Activated T-cell treated with anti-CD3 and anti-CD28 coated beads, Interleukin-2, amount 50 U/mL, for 1 hour (primary cell): ENCODE results near the gene HNMT.
"Not testable (repeated sequence)": the region's sequence is repeated elsewhere in the genome, so short reads cannot be mapped to it uniquely, and the experiment has no call there.

Experiments
- DNase-seq: peaks from one replicate; pipeline ENCODE4 v3.0.0-alpha.2; 2020

Gene HNMT

DNA sequence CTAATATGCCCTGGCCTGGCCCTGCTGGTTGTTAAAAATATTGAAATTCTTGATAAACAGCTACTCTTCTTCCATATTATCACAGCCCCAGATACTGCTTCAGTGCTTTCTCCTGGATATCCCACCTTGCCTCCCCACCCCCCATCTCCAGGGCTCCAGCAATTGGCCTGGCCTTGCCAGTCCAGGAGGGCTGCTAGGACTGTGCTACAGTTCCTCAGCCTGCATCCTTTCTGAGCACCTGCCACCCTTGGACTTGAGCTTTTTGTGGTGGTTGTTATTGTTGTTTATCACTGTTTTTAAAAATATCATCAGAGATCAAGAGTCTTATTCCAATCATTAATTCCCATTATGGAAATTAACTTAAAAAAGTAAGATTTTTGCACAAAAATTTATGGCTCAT lies 13.5 kb downstream of the HNMT start:
- DNase-seq = no peak

DNA sequence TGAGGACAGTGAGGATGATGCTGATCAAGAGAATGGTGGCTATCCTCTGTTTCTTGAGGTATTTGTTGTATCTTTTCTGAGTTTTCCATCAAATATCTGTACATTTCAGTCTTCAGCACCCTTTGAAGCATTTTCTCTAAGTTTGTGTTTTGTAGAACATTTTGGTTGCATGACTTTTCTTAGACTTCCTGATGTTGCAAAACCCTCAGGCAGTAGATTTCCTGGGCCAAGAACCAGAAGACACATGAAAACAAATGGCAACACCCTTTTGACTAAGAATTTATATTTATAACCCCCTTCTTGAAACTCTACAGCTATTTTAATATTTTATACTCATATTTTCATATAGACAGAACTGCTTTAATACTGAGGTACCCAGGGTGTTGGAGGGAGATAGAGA lies 16.2 kb downstream of the HNMT start:
- no peak for DNase-seq

DNA sequence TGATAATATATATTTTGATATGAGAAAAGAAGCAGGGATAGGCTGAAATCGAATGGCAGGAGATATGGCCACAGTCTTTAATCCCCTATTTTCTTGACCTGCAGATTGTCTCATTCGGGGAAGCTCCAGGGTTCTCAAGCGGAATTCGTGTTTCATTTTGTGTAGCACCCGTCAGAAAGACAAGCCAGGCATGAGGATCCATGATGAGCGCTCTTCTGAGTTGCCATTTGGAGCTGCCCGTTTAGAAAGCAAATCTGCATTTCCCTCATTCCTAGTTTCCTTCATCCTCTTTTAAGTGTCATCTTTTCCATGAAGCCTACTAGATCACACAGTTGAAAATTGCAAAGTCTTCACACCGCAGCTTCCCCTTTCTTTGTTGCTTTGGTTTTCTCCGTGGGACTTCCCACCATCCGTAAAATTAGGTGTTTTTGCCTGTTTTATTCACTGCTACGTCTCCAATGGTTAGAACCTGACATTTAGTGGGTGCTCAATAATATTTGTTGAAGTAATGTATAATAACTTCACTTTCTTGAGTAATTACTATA lies 16.9 kb downstream of the HNMT start:
- no peak for DNase-seq

DNA sequence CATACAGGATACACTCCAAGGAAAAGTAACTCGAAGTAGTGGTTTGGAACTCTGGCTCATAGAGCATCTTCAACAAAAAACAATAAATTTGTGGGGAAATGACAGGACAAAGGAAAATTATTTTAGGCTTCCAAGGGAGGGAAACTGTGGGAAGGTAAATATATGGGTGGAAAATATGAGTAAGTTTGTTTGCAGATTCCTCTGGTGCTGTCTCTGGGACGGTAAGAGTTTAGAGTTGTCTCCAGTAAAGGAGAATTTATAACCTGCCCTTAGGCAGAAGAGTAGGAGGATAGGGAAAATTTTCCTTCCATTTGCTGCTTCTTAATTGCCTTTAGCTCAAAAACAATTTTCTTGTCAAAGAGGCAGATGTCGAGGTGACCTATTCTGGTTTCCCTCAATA lies 19.3 kb downstream of the HNMT start:
- no peak for DNase-seq

DNA sequence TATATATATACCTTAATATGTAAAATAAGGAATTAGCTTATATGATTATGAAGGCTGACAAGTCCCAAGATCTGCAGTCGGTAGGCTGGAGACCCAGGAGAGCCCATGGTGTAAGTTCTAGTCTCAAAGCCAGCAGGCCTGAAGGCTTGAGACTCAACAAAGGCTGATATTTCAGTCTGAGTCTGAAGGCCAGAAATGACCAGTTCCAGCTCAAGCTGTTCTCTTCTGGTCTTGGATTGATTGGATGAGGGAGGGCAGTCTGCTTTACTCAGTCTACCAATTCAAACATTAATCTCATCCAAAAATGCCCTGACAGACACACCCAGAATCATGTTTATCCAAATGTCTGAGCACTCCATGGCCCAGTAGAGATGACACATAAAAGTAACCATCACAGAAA lies 22.0 kb downstream of the HNMT start:
- no peak for DNase-seq

DNA sequence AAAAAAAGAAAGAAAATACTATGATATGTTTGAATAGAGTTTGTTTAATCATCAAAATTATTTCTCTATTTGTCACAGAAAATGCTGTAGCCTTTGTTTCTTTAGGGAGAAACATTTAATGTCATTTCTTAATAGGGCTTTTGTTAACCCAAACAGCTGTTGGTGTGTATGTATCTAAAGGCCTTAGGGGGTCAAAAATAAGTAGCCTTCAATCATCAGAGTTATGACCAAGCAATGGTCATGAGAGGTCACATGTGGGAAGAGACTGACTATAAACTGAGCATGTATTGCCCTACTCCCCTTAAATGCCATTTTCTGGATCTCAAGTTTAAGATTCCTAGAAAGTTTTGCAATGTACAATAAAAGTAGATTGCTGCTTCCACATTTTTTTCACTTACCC lies 22.7 kb downstream of the HNMT start:
- no peak for DNase-seq

DNA sequence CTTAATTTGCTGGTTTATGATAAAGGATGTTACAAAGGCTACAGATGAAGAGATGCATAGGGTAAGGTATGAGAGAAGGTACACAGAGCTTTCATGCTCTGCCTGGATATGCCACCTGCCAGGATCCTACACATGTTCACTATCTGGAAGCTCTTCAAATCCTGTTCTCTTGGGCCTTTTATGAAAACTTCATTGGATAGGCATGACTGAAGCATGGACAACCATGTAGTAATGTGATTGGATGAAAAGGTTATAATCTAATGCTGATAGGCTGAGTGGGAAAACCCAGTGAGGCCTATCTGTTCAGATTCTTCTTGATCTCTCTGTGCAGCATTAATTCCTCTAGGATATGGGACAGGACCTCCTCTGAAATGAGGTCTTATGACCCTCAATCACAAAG lies 26.8 kb downstream of the HNMT start:
- DNase-seq = no peak

DNA sequence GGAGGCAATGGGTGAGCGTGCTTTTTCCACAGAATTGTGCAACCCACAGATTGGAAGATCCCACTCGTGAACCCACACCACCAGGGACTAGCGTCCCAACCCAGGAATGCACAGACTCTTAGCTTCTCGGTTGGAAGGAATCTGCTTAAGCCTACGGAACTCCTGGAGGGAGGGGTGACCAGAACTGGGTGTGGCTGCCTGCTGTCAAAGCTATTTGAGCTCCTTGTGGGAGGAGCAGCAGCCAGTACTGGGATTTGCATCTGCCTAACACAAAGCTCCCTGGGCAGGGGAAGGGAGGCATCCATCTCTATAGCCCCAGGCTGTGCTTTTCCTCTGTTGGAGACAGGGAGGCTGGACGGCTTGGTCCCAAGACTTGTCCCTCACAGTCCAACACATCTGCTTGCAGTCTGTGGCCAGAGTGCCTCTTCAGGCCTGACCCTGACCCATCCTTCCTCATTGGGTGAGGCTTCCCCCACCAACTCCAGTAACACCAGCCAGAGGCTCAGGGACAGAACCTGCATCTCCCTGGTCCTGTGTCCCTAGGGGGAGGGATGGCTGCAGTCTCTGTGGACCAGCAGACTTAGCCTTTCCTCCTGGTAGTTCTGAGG lies 27.9 kb downstream of the HNMT start:
- DNase-seq = no peak

DNA sequence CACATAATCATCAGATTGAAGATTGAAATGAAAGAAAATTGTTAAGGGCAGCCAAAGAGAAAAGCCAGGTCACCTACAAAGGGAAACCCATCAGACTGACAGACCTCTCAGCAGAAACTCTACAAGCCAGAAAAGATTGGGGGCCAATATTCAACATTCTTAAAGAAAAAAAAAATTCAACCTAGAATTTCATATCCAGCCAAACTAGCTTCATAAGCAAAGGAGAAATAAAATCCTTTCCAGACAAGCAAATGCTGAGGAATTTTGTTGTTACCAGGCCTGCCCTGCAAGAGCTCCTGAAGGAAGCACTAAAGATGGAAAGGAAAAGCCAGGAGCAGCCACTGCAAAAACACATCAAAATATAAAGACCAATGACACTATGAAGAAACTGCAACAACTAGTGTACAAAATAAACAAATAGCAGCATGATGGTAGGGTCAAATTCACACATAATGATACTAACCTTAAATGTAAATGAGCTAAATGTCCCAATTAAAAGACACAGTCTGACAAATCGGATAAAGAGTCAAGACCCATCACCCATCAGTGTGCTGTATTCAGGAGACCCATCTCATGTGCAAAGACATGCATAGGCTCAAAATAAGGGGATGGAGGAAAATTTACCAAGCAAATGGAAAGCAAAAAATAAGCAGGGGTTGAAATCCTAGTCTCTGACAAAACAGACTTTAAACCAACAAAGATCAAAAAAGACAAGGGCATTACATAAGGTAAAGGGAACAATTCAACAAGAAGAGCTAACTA lies 29.6 kb downstream of the HNMT start:
- not testable (repeated sequence) for DNase-seq

DNA sequence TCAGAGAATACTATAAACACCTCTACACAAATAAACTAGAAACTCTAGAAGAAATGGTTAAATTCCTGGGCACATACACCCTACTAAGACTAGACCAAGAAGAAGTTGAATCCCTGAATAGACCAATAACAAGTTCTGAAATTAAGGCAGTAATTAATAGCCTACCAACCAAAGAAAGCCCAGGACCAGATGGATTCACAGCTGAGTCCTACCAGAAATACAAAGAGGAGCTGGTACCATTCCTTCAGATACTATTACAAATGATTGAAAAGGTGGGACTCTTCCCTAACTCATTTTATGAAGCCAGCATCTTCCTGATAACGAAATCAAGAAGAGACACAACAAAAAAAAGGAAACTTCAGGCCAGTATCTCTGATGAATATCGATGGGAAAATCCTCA lies 31.1 kb downstream of the HNMT start:
- not testable (repeated sequence) for DNase-seq

DNA sequence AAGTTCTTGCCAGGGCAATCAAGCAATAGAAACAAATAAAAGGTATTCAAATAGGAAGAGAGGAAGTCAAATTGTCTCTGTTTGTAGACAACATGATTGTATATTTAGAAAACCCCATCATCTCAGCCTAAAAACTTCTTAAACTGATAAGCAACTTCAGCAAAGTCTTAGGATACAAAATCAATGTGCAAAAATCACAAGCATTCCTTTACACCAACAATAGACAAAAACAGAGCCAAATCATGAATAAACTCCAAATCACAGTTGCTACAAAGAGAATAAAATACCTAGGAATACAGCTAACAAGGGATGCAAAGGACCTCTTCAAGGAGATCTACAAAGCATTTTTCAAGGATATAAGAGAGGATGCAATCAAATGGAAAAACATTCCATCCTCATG lies 31.9 kb downstream of the HNMT start:
- not testable (repeated sequence) for DNase-seq

DNA sequence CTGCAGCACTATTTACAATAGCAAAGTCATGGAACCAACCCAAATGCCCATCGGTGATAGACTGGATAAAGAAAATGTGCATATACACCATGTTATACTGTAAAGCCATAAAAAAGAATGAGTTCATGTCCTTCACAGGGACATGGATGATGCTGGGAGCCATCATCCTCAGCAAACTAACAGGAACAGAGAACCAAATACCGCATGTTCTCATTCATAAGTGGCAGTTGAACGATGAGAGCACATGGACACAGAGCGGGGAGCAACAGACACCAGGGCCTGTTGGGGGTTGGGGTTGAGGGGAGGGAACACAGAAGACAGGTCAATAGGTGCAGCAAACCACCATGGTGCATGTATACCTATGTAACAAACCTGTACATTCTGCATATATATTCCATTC lies 33.5 kb downstream of the HNMT start:
- no peak for DNase-seq

DNA sequence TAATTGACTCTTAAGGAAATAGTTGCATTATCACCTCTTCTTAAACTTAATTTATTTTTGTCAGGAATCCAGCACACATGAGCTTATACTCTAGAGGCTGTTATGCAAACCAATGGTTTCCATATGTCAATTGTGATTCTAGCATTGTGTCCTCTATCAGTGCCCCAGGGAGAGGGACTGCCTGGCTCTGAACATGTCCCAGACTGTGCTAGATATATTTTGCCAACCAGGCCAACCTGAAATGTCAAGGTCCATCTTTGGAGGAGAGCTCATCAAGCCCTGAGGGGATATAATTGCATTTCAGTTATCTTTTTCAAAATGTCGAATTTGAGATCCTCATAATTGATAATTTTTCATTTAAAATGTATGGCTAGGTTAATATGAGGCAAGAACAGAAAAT lies 34.2 kb downstream of the HNMT start:
- DNase-seq = no peak

DNA sequence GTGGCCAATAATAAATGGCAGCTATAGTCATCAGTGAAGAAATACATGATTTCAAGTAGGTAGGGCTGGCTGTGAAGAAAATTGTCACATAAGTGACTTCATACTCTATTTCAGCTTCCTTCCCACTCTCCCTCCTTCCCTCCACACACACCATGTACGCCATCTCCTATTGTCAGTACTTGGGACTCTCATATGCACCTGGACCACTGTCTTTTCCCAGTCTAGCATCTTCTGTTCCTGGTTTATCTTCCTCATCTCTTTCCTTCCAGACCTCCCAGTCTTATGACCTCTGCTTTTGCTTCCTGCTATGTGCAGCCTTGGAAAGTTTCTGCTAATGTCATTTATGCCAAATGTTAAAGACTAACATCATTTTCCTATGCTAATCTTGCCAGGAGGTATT lies 35.0 kb downstream of the HNMT start:
- DNase-seq = no peak

DNA sequence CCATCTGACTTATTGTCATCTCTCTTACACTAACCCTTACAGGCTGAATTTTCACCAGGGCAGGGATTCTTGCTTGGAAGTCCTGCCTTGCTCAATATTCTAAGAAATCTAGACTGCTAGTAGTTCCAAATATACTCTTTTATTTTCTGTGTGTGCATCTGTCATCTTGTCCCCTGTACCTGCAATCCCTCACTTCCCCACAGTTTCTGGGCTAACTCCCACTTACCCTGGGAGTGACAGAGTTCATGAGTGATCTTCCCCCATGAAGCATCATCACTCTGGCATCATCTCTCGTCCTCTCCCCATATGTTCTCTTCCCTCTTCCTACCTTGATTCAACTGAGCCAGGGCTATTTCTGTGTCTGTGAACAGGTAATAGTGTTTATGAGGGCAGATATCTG lies 35.7 kb downstream of the HNMT start:
- DNase-seq = no peak

DNA sequence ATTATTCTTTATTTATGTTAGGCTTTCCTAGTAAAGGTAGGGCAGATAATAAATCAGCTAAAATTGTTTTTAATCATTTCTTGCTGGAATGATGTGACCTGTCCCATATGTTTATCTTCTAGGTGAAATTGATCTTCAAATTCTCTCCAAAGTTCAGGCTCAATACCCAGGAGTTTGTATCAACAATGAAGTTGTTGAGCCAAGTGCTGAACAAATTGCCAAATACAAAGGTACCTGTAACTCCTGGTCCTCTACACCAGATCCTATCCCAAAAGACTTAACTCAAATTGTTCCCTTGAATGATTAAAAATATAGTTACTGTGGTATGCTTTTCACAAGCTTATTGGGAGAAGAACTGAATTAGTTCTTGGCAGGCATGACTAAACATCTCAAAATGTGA lies 36.5 kb downstream of the HNMT start:
- no peak for DNase-seq

DNA sequence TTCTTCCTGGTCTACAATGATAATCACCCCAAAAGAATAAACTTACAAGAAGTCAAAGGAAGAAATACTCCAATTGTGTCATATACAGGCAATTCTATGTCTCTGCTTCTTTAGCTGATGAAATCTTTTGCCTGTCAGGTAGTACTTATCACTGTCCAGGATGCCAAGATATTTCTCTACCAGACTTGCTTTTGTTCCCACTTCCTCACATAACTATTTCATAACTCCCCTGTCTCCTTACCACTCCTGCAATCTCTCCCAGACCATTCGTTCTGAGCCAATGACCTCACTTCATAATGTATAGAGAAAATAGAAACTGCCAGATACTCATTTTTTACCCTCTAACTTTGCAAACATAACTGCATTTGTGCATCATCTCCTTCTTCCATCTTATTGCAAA lies 39.1 kb downstream of the HNMT start:
- DNase-seq = no peak

DNA sequence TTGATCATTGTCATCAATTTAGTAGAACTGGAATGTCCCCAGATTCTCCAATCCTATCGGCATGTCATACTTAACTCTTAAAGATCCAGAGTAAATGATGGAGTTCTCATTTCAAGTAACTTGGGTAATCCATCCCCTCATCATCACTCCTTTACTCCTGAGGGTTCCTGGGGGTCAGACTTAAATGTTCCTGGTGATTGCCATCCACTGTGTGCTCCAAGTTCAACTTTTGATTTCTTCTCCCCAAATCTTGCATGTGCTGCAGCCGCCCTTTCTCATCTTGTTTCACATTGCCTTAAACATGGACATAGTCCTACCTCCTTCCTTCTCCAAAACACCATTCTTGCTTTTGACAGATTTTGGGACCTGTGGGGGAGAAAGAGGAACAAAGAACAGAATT lies 43.2 kb downstream of the HNMT start:
- no peak for DNase-seq

DNA sequence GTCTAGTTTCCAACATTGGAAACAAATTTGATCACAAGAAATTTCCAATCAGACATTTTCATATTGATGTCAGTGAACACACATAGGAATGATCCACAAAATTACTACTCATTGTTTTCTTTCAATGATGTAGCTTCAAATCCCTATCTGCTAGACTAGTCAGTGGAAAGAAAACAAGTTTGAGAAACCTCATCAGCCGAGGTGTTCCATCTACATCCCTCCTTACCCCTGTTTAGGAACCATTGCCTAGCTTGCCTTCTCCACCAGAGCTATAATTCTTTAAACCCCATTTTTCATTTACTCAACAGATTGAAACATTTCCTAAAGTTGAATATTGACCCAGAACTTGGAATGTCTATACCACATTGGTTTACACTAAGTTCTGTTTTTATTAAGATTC lies 45.3 kb downstream of the HNMT start:
- DNase-seq = no peak

DNA sequence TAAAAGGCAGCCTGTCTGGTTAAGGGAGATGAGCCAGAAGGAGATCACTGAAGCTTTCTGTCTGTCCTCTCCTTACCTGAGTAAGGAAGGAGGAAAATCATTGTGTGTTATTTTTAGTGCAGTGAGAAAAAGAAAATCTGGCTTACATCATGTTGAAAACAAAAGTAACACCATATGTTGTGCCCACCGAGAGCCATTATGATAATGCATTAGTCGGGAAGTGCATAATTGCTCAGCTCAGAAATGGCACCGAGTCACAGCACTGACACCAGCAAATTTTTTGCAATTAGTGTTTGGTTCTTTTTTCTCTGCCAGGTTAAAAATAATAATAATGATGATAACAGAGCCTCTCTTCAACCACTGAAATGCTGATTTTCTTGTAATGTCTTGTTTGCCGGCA lies 46.6 kb downstream of the HNMT start:
- DNase-seq = no peak

DNA sequence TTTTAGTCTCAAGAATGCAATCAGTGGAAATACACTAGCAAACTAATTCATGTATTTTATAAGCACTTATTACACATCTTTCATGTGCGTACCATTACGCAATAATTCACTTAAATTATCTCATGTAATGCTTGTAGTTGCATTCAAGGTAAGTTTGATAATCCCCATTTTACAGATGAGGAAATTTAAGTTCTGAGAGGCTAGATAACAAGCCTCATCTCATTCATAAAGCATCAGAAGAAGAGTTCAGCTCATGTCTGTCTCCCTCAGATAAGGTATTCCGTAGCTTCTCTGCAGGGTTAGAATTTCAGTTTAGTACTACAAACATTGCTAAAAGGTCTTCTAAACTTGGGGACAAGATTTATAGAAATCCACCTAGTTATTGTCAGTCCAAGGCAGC lies 47.8 kb downstream of the HNMT start:
- no peak for DNase-seq

DNA sequence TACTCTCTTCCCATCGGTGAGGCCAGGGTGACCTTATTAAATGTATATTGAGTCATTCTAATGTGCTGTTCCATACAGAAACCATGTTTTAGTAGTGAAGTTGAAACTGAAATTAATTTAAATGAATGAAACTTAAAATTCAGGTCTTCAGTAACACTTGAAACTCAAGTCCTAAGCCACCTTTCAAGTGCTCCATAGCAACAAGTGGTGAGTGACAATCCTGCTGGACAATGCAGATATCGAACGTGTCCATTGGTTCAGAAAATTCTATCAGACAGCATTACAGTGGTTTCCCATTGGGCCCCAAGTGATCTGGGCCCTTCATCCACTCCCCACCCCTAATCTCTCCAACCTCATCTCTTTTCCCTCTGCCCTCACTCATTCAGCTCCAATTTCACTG lies 48.7 kb downstream of the HNMT start:
- no peak for DNase-seq

DNA sequence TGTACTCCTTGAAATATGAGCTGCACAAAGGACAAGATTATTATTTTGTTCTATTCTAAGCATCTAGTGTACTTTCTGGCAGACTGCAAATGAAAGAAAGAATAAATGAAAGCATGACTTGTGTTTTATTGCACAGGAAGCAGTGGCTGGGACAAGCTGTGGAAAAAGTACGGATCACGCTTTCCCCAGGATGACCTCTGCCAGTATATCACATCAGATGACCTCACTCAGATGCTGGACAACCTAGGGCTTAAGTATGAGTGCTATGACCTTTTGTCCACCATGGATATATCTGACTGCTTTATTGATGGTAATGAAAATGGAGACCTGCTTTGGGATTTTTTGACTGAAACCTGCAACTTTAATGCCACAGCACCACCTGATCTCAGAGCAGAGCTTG lies 49.4 kb downstream of the HNMT start:
- no peak for DNase-seq

DNA sequence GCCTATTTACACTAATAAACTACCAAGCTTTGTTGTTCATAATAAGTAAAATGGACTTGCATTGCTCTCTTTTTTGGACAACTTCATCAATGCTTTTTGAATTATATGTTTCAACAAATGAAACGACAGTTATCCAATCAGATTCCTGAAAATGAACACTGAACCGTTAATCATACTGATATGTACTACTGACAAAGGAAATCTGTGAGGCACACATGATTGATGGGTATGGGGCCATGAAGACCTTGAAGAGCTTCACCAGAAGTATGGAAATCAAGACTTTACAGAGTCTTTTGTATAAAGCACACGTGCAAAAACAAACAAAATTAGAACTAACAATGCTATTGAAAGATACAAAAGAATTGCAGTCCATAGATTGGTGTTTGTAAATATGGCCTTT lies 51.2 kb downstream of the HNMT start:
- DNase-seq = no peak
